Measurements from ENCODE around the gene GNPTAB. TPM values are rescaled to one million over a fixed set of nuclear protein-coding genes. Genes with fewer than 3 reads are reported as not detected.
"Not testable (repeated sequence)": the region's sequence is repeated elsewhere in the genome, so short reads cannot be mapped to it uniquely, and the experiment has no call there.

Gene GNPTAB
- total RNA-seq, 1 donor from 2014 or later, result 26.0 TPM

GRCh38 chr12:101854747-101855146, 24.0 kb upstream of the GNPTAB start:
- DNase-seq (ENCODE audit: low spot score), result no peak

GRCh38 chr12:101852998-101853397, 22.2 kb upstream of the GNPTAB start:
- no peak for DNase-seq (ENCODE audit: low spot score)

- no peak for DNase-seq (ENCODE audit: low spot score)
These were observed 19.4 kb upstream of the GNPTAB start for GRCh38 chr12:101850199-101850598.

- no peak for DNase-seq (ENCODE audit: low spot score)
These were observed 16.6 kb upstream of the GNPTAB start for GRCh38 chr12:101847325-101847724.

- no peak for DNase-seq (ENCODE audit: low spot score)
These were observed 14.5 kb upstream of the GNPTAB start for GRCh38 chr12:101845137-101845711.

GRCh38 chr12:101841069-101841468, 10.3 kb upstream of the GNPTAB start:
- no peak for DNase-seq (ENCODE audit: low spot score)

GRCh38 chr12:101839324-101840283, 8.8 kb upstream of the GNPTAB start:
- no peak for DNase-seq (ENCODE audit: low spot score)

GRCh38 chr12:101838628-101839323, 8.0 kb upstream of the GNPTAB start:
- no peak for DNase-seq (ENCODE audit: low spot score)

- no peak for DNase-seq (ENCODE audit: low spot score)
These were observed 1.3 kb upstream of the GNPTAB start for GRCh38 chr12:101832030-101832429.

GRCh38 chr12:101829639-101830366, 956 bp downstream of the GNPTAB start:
- DNase-seq (ENCODE audit: low spot score), result no peak

GRCh38 chr12:101828463-101829196, 2.1 kb downstream of the GNPTAB start:
- no peak for DNase-seq (ENCODE audit: low spot score)

GRCh38 chr12:101826766-101827368, 3.9 kb downstream of the GNPTAB start:
- no peak for DNase-seq (ENCODE audit: low spot score)

GRCh38 chr12:101824831-101825230, 5.9 kb downstream of the GNPTAB start:
- no peak for DNase-seq (ENCODE audit: low spot score)

- no peak for DNase-seq (ENCODE audit: low spot score)
These were observed 6.9 kb downstream of the GNPTAB start for GRCh38 chr12:101823891-101824290.

- no peak for DNase-seq (ENCODE audit: low spot score)
These were observed 7.7 kb downstream of the GNPTAB start for GRCh38 chr12:101823039-101823438.

- DNase-seq (ENCODE audit: low spot score), result no peak
These were observed 11.3 kb downstream of the GNPTAB start for GRCh38 chr12:101819467-101819866.

- not testable (repeated sequence) for DNase-seq (ENCODE audit: low spot score)
These were observed 12.1 kb downstream of the GNPTAB start for GRCh38 chr12:101818689-101819088.

GRCh38 chr12:101813117-101813516, 17.6 kb downstream of the GNPTAB start:
- DNase-seq (ENCODE audit: low spot score), result no peak

GRCh38 chr12:101812716-101813115, 18.0 kb downstream of the GNPTAB start:
- DNase-seq (ENCODE audit: low spot score), result not testable (repeated sequence)

GRCh38 chr12:101811342-101811741, 19.4 kb downstream of the GNPTAB start:
- not testable (repeated sequence) for DNase-seq (ENCODE audit: low spot score)
